ENCODE data around the gene FNDC5. TPM values are rescaled to one million over a fixed set of nuclear protein-coding genes. Genes with fewer than 3 reads are reported as not detected.

The FNDC5 gene
- total and polyA plus RNA-seq, 10 of the 15 experiments (the other 5 are each of a cell fraction or from before 2014, with no cell fraction given), result 0.01 to 0.29 (median 0.19) TPM; not detected in 4

DNA sequence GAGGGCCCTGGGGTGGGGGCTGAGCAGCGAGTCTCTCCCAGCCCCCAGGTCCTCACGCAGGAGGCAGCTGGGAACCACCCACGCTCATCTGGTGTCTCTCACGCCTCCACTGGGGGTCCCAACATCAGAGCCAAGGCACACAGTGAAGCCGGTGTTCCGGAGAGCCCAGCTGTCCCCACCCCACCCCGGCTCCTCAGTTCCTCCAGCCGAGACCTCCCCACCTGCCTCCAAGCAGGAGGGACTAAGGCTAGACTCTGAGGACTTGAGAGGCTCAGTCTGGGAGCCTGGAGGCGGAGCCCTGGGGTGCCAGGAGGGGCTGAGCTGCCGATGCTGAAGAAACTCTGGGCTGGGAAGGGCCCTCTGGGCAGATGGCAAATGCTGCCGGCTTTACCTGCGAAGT, 14.0 kb upstream of the FNDC5 start:
- no peaks in the 10 kb centered on the region for H3K36me3 ChIP-seq (ENCODE audit: control insufficient read depth in 2 of 2, insufficient read depth in 2 of 2, low read length in 1 of 2)
- no peaks in the 10 kb centered on the region for H3K79me2 ChIP-seq (ENCODE audit: control insufficient read depth, insufficient read depth, low read length)
- CTCF ChIA-PET, result no interaction called here
- 19% methylated on average over 11 of the region's 12 CpGs for WGBS (ENCODE audit: insufficient coverage, insufficient replicate concordance, low lambda C conversion rate, missing lambda C conversion rate)
- no TSS peak for BruUV-seq (replicated peaks)
- no peak overlapping the region for H3K4me3 ChIP-seq
- H4K20me1 ChIP-seq (ENCODE audit: control insufficient read depth, insufficient read depth), result no peaks in the 10 kb centered on the region
- H3K9ac ChIP-seq (ENCODE audit: control insufficient read depth, insufficient read depth, low read length), result no peak overlapping the region
- RAD21 ChIA-PET (ENCODE audit: unreplicated experiment), result no interaction called here
- no peak overlapping the region for H3K27ac ChIP-seq (ENCODE audit: control insufficient read depth, insufficient read depth)
- H2AFZ ChIP-seq (ENCODE audit: control insufficient read depth, low read depth, low read length), result no peak overlapping the region
- DNase-seq (ENCODE audit: low read depth, low spot score), result no peak
- intact Hi-C loops (cut with micrococcal nuclease; ENCODE audit: unreplicated experiment), result no loop called here
- peak; percentile 20; the same call in 1 of the 3 replicates for ATAC-seq
- POLR2A ChIA-PET, result no interaction called here
- in situ Hi-C loops (cut with MboI), result no loop called here
- FAIRE-seq, result no peak
- H3K27me3 ChIP-seq (replicated peaks in 1 of 2; ENCODE audit: control insufficient read depth in 2 of 2, insufficient read depth in 2 of 2, low read length in 1 of 2), result peaks cover 3 to 6% of the 10 kb centered on the region in 2 experiments; a peak in 3 of 4 replicates
- H3K4me2 ChIP-seq (ENCODE audit: control insufficient read depth, insufficient read depth), result no peak overlapping the region
- SMC1A ChIA-PET (ENCODE audit: uncharacterized antibody, unreplicated experiment), result no interaction called here
- TF ChIP-seq POLR2A (IDR thresholded peaks at IDR 0.05; ENCODE audit: low read depth, low read length), result no peak
- no peak for TF ChIP-seq NFXL1 (IDR thresholded peaks at IDR 0.05; ENCODE audit: borderline replicate concordance)
- TF ChIP-seq, protein P1, sequence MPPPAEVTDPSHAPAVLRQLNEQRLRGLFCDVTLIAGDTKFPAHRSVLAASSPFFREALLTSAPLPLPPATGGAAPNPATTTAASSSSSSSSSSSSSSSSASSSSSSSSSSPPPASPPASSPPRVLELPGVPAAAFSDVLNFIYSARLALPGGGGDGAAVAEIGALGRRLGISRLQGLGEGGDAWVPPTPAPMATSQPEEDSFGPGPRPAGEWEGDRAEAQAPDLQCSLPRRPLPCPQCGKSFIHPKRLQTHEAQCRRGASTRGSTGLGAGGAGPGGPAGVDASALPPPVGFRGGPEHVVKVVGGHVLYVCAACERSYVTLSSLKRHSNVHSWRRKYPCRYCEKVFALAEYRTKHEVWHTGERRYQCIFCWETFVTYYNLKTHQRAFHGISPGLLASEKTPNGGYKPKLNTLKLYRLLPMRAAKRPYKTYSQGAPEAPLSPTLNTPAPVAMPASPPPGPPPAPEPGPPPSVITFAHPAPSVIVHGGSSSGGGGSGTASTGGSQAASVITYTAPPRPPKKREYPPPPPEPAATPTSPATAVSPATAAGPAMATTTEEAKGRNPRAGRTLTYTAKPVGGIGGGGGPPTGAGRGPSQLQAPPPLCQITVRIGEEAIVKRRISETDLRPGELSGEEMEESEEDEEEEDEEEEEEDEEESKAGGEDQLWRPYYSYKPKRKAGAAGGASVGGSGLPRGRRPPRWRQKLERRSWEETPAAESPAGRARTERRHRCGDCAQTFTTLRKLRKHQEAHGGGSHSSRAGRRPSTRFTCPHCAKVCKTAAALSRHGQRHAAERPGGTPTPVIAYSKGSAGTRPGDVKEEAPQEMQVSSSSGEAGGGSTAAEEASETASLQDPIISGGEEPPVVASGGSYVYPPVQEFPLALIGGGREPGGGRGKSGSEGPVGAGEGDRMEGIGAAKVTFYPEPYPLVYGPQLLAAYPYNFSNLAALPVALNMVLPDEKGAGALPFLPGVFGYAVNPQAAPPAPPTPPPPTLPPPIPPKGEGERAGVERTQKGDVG (CRISPR knock-in tag; IDR thresholded peaks at IDR 0.05), result no peak
- TF ChIP-seq ZBED1 (IDR thresholded peaks at IDR 0.05; ENCODE audit: borderline replicate concordance), result no peak
- H3K9me3 ChIP-seq (replicated peaks; ENCODE audit: control insufficient read depth, insufficient read depth, low read length), result no peaks in the 10 kb centered on the region
- H3K4me1 ChIP-seq (ENCODE audit: control insufficient read depth, insufficient read depth, low read length), result no peaks in the 10 kb centered on the region

DNA sequence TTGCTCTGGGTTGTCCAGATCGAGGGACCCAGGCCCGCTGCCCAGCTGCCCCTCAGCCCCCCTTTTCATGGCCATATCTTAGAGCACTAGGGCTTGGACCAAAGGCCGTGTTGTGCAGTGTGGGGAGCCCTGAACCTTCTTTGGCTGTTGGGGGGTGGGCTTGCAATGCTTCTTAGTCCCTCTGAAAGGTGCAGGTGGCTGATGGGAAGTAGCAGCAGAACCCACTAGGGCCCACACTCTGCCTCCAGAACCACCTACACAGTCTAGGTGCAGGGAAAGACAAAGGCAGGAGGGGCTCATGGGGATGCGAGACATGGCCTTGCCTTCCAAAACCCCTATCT, 13.3 kb upstream of the FNDC5 start:
- no peak overlapping the region for H3K4me3 ChIP-seq
- H3K9me3 ChIP-seq (replicated peaks; ENCODE audit: control insufficient read depth, insufficient read depth, low read length), result no peaks in the 10 kb centered on the region
- ChIA-PET RAD21 (ENCODE audit: unreplicated experiment) (no interaction called here), SMC1A (ENCODE audit: uncharacterized antibody, unreplicated experiment) (no interaction called here), POLR2A (no interaction called here), CTCF (no interaction called here)
- no peak overlapping the region for H3K4me2 ChIP-seq (ENCODE audit: control insufficient read depth, insufficient read depth)
- peaks cover 3 to 6% of the 10 kb centered on the region in 2 experiments; a peak in 3 of 4 replicates for H3K27me3 ChIP-seq (replicated peaks in 1 of 2; ENCODE audit: control insufficient read depth in 2 of 2, insufficient read depth in 2 of 2, low read length in 1 of 2)
- no peaks in the 10 kb centered on the region for H4K20me1 ChIP-seq (ENCODE audit: control insufficient read depth, insufficient read depth)
- H3K4me1 ChIP-seq (ENCODE audit: control insufficient read depth, insufficient read depth, low read length), result no peaks in the 10 kb centered on the region
- intact Hi-C loops (cut with micrococcal nuclease; ENCODE audit: unreplicated experiment) (no loop called here), in situ Hi-C loops (cut with MboI) (no loop called here)
- no TSS peak for BruUV-seq (replicated peaks)
- H3K9ac ChIP-seq (ENCODE audit: control insufficient read depth, insufficient read depth, low read length), result no peak overlapping the region
- DNase-seq (ENCODE audit: low read depth, low spot score) (no peak), FAIRE-seq (no peak), ATAC-seq (no peak)
- 20% methylated on average over 4 of the region's 4 CpGs for WGBS (ENCODE audit: insufficient coverage, insufficient replicate concordance, low lambda C conversion rate, missing lambda C conversion rate)
- H2AFZ ChIP-seq (ENCODE audit: control insufficient read depth, low read depth, low read length), result no peak overlapping the region
- H3K27ac ChIP-seq (ENCODE audit: control insufficient read depth, insufficient read depth), result no peak overlapping the region
- no peaks in the 10 kb centered on the region for H3K36me3 ChIP-seq (ENCODE audit: control insufficient read depth in 2 of 2, insufficient read depth in 2 of 2, low read length in 1 of 2)
- H3K79me2 ChIP-seq (ENCODE audit: control insufficient read depth, insufficient read depth, low read length), result no peaks in the 10 kb centered on the region
- TF ChIP-seq SIX5 (IDR thresholded peaks at IDR 0.05; ENCODE audit: low read depth, low read length, severe bottlenecking) (no peak), SREBF1 (IDR thresholded peaks at IDR 0.05; ENCODE audit: low read length) (no peak), LARP7 (IDR thresholded peaks at IDR 0.05) (no peak)
- TF ChIP-seq, protein P2, sequence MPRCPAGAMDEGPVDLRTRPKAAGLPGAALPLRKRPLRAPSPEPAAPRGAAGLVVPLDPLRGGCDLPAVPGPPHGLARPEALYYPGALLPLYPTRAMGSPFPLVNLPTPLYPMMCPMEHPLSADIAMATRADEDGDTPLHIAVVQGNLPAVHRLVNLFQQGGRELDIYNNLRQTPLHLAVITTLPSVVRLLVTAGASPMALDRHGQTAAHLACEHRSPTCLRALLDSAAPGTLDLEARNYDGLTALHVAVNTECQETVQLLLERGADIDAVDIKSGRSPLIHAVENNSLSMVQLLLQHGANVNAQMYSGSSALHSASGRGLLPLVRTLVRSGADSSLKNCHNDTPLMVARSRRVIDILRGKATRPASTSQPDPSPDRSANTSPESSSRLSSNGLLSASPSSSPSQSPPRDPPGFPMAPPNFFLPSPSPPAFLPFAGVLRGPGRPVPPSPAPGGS (IDR thresholded peaks at IDR 0.05; ENCODE audit: borderline replicate concordance, insufficient read depth, low read depth, low read length, poor library complexity, severe bottlenecking), result no peak
- TF ChIP-seq, protein P3, sequence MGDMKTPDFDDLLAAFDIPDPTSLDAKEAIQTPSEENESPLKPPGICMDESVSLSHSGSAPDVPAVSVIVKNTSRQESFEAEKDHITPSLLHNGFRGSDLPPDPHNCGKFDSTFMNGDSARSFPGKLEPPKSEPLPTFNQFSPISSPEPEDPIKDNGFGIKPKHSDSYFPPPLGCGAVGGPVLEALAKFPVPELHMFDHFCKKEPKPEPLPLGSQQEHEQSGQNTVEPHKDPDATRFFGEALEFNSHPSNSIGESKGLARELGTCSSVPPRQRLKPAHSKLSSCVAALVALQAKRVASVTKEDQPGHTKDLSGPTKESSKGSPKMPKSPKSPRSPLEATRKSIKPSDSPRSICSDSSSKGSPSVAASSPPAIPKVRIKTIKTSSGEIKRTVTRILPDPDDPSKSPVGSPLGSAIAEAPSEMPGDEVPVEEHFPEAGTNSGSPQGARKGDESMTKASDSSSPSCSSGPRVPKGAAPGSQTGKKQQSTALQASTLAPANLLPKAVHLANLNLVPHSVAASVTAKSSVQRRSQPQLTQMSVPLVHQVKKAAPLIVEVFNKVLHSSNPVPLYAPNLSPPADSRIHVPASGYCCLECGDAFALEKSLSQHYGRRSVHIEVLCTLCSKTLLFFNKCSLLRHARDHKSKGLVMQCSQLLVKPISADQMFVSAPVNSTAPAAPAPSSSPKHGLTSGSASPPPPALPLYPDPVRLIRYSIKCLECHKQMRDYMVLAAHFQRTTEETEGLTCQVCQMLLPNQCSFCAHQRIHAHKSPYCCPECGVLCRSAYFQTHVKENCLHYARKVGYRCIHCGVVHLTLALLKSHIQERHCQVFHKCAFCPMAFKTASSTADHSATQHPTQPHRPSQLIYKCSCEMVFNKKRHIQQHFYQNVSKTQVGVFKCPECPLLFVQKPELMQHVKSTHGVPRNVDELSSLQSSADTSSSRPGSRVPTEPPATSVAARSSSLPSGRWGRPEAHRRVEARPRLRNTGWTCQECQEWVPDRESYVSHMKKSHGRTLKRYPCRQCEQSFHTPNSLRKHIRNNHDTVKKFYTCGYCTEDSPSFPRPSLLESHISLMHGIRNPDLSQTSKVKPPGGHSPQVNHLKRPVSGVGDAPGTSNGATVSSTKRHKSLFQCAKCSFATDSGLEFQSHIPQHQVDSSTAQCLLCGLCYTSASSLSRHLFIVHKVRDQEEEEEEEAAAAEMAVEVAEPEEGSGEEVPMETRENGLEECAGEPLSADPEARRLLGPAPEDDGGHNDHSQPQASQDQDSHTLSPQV (IDR thresholded peaks at IDR 0.05), result no peak

Data from GM12878 (cell line).